Erythroblast (primary cell): ENCODE data around the gene UPP1.

Experiments used
- GATA1 ChIP-seq: IDR thresholded peaks from 2 replicates; pipeline ENCODE4 v1.6.1; 2011; ENCODE audit warnings: low read depth, mild to moderate bottlenecking, control low read depth, low read length, moderate library complexity
- POLR2A ChIP-seq: IDR thresholded peaks from 2 replicates; pipeline ENCODE4 v1.6.1; 2011; ENCODE audit warnings: mild to moderate bottlenecking, low read length

DNA sequence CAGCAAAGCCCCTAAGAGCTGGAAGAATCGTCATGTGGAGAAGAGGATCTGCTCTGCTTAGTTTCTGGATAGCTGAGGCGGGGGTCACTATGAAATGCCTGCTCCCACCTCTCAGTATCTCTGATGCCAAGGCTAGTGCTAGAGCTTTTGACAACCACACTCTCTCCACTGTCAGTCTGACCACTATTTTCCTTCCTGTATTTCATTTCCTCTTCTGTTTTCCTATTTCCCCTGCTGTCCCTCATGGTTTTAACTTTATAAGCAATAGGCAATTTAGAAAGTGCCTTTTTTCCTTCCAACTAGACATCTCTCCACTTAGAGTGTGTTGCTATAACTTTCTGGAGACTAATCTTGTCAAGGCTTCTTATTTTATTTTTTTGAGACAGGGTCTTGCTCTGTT is 30.1 kb upstream of the UPP1 start:
- no peak for TF ChIP-seq POLR2A
- no peak for TF ChIP-seq GATA1
